ENCODE data around the gene SLC4A3.
"Not testable (repeated sequence)": the region's sequence is repeated elsewhere in the genome, so short reads cannot be mapped to it uniquely, and the experiment has no call there.

SLC4A3 gene

DNA sequence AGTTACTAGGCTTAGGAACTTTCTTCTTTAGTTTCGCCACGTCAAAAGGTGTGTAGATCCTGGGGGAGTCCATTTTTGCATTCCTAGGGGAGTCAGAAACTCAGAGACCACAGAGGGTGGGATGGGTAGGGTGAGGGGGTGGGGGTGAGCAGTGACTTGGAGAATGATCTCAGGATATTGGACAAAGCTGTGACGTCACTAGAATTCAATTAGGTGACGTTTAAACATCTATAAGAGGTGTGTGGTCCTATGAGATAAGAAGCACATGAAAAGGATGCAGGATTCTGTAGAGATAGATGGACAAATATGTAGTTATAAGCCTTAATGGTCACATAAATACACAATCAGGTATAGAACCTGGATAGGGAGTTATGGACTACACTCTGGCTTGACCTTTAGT lies 21.5 kb downstream of the SLC4A3 start:
- no peak for DNase-seq (ENCODE audit: low spot score)

DNA sequence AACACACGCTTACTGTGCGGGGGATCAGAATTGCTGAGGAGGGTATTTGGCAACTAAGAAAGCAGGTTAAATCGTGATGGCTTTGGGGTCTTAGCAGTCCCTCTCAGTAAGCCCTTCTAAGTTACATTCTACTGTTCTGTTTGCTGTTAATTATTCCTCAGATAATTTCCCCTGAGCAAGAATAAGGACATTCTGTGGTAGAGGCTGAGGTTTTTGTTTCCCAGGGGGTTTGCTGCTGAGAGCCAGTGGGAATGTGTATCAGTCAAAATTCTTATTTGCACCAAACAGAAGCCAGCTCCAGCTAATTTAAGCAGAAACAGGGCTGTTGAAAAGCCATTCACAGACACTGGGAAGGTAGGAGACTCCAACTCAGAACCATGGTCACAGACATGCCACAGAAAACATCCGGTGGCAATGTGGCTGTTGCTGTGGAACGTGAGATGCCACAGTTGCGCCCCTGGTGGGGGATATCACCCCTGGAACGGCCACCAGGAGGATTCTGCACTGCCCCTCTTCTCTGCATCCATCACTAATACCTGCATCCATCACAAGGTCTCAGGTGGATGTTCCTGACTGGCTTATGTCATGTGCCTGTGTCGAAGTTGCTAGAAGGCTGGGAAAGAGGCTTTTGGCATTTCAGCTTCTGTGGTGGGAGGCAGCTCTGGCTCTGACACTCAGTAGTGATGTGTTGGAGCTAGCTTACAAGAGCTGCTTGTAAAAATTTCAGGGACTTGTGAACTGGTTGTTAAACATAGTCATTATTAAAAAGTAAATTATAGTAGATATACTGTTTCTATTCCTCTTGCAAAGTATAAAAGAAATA lies 23.2 kb downstream of the SLC4A3 start:
- no peak for DNase-seq (ENCODE audit: low spot score)

GRCh38 chr2:219651656-219652055 lies 24.2 kb downstream of the SLC4A3 start:
- not testable (repeated sequence) for DNase-seq (ENCODE audit: low spot score)

DNA sequence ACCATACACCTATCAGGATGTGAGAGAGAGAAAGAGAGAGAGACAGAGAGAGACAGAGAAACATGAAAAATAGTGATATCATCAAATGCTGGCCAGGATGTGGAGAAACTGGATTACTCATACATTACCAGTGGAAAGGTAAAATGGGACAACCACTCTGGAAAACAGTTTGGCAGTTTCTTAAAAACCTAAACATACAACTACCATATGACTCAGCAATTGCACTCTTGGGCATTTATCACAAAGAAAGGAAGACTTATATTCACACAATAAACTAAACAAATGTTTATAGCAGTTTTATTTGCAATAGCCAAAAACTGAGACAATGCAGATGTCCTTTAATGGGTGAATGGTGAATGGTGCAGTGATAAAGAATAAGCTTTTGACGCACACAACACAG lies 29.1 kb downstream of the SLC4A3 start:
- DNase-seq (ENCODE audit: low spot score), result no peak

- DNase-seq (ENCODE audit: low spot score), result no peak
Measured at GRCh38 chr2:219658196-219658846, 30.9 kb downstream of the SLC4A3 start.

GRCh38 chr2:219658874-219659273 lies 31.4 kb downstream of the SLC4A3 start:
- DNase-seq (ENCODE audit: low spot score), result no peak

DNA sequence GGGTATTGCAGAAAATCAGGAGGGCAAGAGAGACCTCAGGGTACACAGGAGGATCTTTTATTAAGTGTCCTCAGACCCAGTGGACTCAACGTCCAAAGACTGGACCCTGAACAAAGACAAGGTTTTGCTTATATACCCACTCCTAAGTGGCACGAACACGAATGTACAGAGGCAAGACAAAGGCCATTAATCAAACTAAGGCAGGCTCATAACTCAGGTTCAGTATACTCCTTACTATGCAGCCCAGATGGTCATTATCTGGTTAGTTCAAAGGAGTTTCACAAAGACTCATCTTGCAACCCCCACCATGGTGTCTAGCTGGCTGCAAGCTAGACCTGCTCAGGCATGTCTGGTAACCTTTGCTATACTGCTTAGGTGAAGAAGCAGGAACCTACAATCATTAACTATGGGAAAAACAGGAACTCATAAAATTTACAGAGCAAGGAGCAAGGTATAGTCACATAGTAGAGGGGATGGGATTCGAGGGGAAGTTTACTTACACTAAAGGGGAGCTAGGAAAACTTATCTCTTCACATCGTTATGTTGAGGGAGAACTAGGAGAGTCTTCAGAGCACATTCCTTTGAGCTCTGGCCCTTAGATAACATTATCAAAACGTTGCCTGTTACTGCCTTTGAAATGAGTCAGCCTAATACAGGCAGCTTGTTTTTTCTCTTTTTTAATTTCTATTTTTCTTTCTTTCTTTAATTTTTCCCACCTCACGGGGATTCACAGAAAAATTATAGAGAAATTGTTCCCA lies 33.9 kb downstream of the SLC4A3 start:
- no peak for DNase-seq (ENCODE audit: low spot score)

DNA sequence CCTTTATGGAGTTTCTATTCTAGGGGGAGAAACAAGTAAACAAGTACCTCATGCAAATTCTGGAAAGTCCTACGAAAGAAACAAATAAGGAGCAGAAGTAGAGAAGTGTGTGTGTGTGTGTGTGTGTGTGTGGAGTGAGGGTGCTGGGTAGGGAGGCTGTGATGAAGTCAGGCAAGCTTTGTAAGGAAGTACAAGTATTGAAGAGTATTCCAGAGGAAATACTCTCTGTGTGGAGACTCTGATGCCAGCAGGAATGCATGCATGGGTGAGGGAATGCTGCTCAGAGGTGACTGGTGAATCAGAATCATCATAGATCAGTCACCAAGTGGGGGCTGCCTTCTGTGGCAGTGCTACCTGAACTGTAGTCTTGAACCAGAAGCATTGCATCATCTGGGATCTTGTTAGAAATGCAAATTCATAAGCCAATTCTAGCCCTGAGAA lies 34.5 kb downstream of the SLC4A3 start:
- DNase-seq (ENCODE audit: low spot score), result no peak

DNA sequence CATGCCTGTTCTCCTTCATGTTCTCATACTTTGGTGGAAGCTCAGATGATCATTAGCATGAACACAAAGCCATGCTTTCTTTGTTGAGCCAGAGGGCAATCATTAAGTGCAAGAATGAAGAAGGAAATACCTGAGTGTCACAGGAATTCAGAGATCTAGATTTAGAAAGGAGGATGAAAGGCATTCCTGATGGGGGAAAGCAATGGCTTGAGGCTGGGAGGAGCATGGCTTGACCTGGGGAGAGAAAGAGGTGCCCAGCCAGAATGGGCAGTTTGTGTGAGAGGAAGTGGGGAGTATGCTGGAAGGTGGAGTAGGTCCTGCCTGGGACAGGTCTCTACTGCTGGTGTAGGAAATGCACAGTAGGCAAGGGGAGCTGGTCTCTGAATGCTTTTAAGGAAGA lies 35.1 kb downstream of the SLC4A3 start:
- no peak for DNase-seq (ENCODE audit: low spot score)

- DNase-seq (ENCODE audit: low spot score), result no peak
Measured at GRCh38 chr2:219663116-219663762, 35.8 kb downstream of the SLC4A3 start.

DNA sequence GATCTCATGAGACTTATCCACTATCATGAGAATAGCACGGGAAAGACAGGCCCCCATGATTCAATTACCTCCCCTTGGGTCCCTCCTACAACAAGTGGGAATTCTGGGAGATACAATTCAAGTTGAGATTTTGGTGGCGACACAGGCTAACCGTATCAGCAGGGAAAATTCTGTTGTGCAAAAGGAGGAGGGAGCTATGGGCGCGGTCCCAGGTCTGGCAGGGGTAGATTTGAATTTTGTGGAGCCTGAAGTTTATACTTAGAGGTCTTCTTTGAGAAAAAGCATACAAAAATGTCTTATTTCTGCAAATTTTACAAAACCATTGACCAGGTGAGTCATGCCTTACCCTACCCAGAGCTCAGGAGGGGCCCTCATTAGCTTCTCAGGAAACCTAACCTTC lies 36.6 kb downstream of the SLC4A3 start:
- no peak for DNase-seq (ENCODE audit: low spot score)

GRCh38 chr2:219664944-219665343 lies 37.5 kb downstream of the SLC4A3 start:
- no peak for DNase-seq (ENCODE audit: low spot score)

DNA sequence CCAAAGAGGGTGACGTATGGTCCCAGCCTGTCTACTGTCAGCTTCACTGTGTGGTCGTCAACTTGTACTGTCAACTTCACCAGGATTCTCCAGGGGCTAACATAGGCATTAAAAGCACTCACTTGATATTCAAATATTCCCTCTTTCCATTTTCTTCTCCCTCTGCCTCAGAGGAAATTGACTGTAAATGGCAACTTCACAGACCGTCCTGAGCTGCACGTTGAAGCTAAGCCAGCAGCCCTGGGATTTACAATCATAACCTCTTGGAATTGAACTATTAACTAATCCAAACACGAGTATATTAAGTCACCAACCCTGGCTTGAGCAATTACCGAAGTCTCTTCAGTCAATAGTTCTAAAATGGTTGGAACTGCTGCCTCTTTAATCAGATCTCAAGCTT lies 38.5 kb downstream of the SLC4A3 start:
- DNase-seq (ENCODE audit: low spot score), result no peak

- no peak for DNase-seq (ENCODE audit: low spot score)
Measured at GRCh38 chr2:219668316-219668715, 40.9 kb downstream of the SLC4A3 start.

GRCh38 chr2:219670386-219670785 lies 43.0 kb downstream of the SLC4A3 start:
- DNase-seq (ENCODE audit: low spot score), result no peak

DNA sequence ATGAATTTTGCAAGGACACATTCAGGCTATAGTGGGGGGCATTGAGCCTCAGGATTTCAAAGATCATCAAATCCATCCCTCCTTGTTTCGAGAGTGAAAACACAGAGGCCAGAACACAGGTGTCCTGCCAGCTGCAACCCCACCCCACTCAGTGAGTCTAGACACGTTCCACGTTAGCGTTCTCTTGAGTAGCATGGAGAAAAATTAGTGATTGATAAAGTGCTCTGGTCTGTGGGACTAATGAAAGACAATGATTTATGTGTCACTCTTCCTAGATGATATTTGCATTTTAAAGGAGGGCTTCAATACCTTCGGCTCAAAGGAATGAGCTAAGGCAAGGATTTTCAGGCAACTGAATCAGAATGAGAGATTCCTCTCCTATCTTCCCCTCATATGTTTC lies 43.8 kb downstream of the SLC4A3 start:
- no peak for DNase-seq (ENCODE audit: low spot score)

- no peak for DNase-seq (ENCODE audit: low spot score)
Measured at GRCh38 chr2:219672406-219672805, 45.0 kb downstream of the SLC4A3 start.

DNA sequence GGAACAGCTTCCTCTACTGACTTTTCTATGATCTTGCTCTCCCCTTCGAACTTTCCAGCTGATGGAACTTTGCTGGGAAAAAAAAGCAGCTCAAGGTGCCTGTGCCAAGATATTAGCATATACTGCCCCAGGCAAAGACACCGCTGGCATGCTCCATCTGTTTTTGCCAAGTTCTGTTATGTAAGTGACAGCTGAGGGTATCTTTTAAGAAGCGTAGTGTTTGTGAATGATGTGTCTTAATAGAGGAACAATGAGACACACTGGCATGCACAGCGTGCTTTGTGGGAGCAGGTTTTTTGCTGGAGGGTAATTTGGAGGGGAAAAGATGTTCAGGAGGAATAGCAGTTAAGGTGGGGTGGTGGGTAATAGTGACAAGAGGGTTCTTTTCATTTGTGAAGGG lies 47.8 kb downstream of the SLC4A3 start:
- DNase-seq (ENCODE audit: low spot score), result no peak

DNA sequence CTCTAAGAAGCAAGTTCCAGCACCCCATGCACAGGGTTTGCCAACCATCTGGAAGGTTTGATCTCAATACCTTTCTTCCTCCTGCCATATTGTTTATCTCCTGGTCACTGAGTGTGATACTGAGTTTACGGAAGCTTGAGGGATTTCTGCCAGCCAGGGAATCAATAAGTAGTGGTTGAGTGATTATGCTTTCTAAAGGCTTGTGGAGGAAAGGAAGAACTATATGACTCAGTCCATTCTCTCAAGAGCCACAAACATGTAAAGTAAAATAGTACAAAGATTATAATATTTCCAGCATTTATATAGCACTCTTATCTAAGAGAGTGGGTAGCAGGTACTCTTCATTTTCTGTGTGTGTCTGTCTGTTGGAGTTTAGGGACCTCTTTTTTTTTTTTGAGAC lies 49.2 kb downstream of the SLC4A3 start:
- DNase-seq (ENCODE audit: low spot score), result no peak

- DNase-seq (ENCODE audit: low spot score), result no peak
Measured at GRCh38 chr2:219679041-219679440, 51.6 kb downstream of the SLC4A3 start.

DNA sequence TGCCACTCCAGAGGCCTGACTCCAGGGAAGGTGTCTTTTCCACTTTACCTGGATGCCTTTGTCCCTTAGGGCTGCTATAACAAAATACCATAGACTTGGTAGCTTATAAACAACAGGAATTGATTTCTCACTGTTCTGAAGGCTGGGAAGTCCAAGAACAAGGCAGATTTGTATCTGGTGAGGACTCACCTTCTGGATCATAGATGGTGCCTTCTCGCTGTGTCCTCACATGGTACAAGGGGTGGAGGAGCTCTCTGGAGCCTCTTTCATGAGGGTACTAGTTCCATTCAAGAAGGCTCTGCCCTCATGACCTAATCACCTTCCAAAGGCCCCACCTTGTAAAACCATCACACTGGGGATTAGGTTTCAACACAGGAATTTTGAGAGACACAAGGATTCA lies 52.1 kb downstream of the SLC4A3 start:
- DNase-seq (ENCODE audit: low spot score), result no peak

DNA sequence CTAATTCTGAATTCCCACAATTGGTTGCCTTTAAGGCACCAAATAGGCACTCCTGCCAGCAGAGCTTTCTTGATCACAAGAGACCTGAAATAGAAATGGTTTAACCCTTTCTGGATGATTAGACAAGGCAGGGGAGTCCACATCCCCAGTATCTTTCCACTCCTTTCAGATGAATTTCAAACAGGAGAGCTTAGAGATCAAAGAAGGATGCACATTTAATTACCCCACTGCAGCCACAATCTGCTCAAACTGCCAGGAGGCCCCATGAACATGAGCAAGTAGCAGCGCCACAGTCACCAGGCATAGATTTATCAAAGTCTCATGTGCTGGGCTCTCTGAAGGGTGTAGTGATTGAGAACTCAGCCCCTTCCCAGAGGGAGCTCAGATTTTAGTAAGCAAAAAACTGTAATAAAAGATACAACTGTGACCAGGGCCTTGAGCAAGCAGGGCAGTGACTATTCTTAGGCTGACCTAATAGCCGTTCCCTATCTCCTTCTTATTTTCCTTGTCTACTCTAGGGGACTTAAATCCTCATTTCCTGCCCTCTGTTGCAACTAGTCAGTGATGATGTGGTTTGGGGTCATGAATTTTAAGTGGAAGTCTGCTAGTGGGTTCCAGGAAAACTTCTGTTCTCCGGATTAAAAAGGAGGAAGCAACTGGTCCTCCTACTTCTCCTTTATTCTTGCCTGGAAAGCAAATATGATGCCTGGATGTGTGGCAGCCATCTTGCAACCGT lies 53.7 kb downstream of the SLC4A3 start:
- no peak for DNase-seq (ENCODE audit: low spot score)
